ENCODE data around the gene IQGAP2. TPM values are rescaled to one million over a fixed set of nuclear protein-coding genes. Genes with fewer than 3 reads are reported as not detected.

Gene IQGAP2
- total and polyA plus RNA-seq, 3 donors from 2014 or later, result 33.5 to 78.6 (median 60.2) TPM

- Histone ChIP-seq H3K27ac (peak overlapping the region in 1 of 2 donors; percentile 2), H3K36me3 (ENCODE audit: low read depth, missing control alignments) (no peaks in the 10 kb centered on the region), H3K4me1 (no peaks in the 10 kb centered on the region), H3K9me3 (no peaks in the 10 kb centered on the region), H3K27me3 (no peaks in the 10 kb centered on the region), H3K4me3 (peak overlapping the region; percentile 59 to 66)
- 2 to 3% methylated on average over 25 of the region's 25 CpGs for WGBS, 2 donors
- intact Hi-C loops (cut with DNase I; ENCODE audit: low total_unique reads), result no loop called here
- no peak for TF ChIP-seq POLR2A (IDR thresholded peaks at IDR 0.05)
- no peak for TF ChIP-seq CTCF (IDR thresholded peaks at IDR 0.05)
- peak; percentile 34 for DNase-seq
Measured at GRCh38 chr5:76402251-76402885, 717 bp upstream of the IQGAP2 start.

GRCh38 chr5:76403766-76404222 lies 709 bp downstream of the IQGAP2 start:
- peak overlapping the region in 1 of 2 donors; percentile 65 for H3K27ac ChIP-seq
- WGBS, 2 donors, result 1 to 3% methylated on average over 8 to 28 of the region's 30 CpGs
- no peaks in the 10 kb centered on the region for H3K9me3 ChIP-seq
- no peak for TF ChIP-seq POLR2A (IDR thresholded peaks at IDR 0.05)
- no peaks in the 10 kb centered on the region for H3K36me3 ChIP-seq (ENCODE audit: low read depth, missing control alignments)
- no peak for DNase-seq
- peak overlapping the region; percentile 59 to 66 for H3K4me3 ChIP-seq
- intact Hi-C loops (cut with DNase I; ENCODE audit: low total_unique reads), result no loop called here
- no peaks in the 10 kb centered on the region for H3K4me1 ChIP-seq
- no peaks in the 10 kb centered on the region for H3K27me3 ChIP-seq

GRCh38 chr5:76404223-76405211 lies 1.4 kb downstream of the IQGAP2 start:
- H3K27me3 ChIP-seq, result no peaks in the 10 kb centered on the region
- H3K4me1 ChIP-seq, result no peaks in the 10 kb centered on the region
- 24 to 27% methylated on average over 12 to 21 of the region's 21 CpGs for WGBS, 2 donors
- no peak overlapping the region for H3K27ac ChIP-seq
- peak; percentile 30 for DNase-seq
- TF ChIP-seq CTCF (IDR thresholded peaks at IDR 0.05), result no peak
- no peak for TF ChIP-seq POLR2A (IDR thresholded peaks at IDR 0.05)
- no peaks in the 10 kb centered on the region for H3K9me3 ChIP-seq
- H3K4me3 ChIP-seq, result peak overlapping the region; percentile 59 to 66
- no peaks in the 10 kb centered on the region for H3K36me3 ChIP-seq (ENCODE audit: low read depth, missing control alignments)
- intact Hi-C loops (cut with DNase I; ENCODE audit: low total_unique reads), result no loop called here

GRCh38 chr5:76406014-76406413 lies 2.9 kb downstream of the IQGAP2 start:
- DNase-seq, result no peak
- H3K4me3 ChIP-seq, result no peak overlapping the region
- H3K4me1 ChIP-seq, result no peaks in the 10 kb centered on the region
- no peaks in the 10 kb centered on the region for H3K27me3 ChIP-seq
- no peaks in the 10 kb centered on the region for H3K36me3 ChIP-seq (ENCODE audit: low read depth, missing control alignments)
- TF ChIP-seq POLR2A (IDR thresholded peaks at IDR 0.05) (no peak), CTCF (IDR thresholded peaks at IDR 0.05) (no peak)
- H3K9me3 ChIP-seq, result no peaks in the 10 kb centered on the region
- no peak overlapping the region for H3K27ac ChIP-seq
- WGBS, 2 donors, result 59 to 63% methylated on average over 1 of the region's 1 CpG
- intact Hi-C loops (cut with DNase I; ENCODE audit: low total_unique reads), result no loop called here

- TF ChIP-seq CTCF (IDR thresholded peaks at IDR 0.05) (no peak), POLR2A (IDR thresholded peaks at IDR 0.05) (no peak)
- no peak overlapping the region for H3K27ac ChIP-seq
- intact Hi-C loops (cut with DNase I; ENCODE audit: low total_unique reads), result no loop called here
- no peak for DNase-seq
- H3K4me1 ChIP-seq, result no peaks in the 10 kb centered on the region
- H3K9me3 ChIP-seq, result no peaks in the 10 kb centered on the region
- 62 to 86% methylated on average over 1 of the region's 1 CpG for WGBS, 2 donors
- H3K27me3 ChIP-seq, result no peaks in the 10 kb centered on the region
- no peak overlapping the region for H3K4me3 ChIP-seq
- H3K36me3 ChIP-seq (ENCODE audit: low read depth, missing control alignments), result no peaks in the 10 kb centered on the region
Measured at GRCh38 chr5:76406673-76407072, 3.6 kb downstream of the IQGAP2 start.

All from testis (tissue), 3 donors.